Mesenchymal stem cell (in vitro differentiated cells and primary cell): ENCODE measurements around the gene NAGLU.

Source experiments
- DNase-seq: peaks from one replicate; pipeline ENCODE4 v3.0.0-alpha.2; 2013
- H2AFZ ChIP-seq: one replicate; pipeline ENCODE4 v1.6.1; 2013; ENCODE audit warnings: low read depth, mild to moderate bottlenecking, control low read depth, inconsistent platforms, low read length, moderate library complexity
- H2AK5ac ChIP-seq: 2 replicates; pipeline ENCODE4 v1.6.1; 2013; ENCODE audit warnings: low read length, moderate library complexity, mild to moderate bottlenecking, inconsistent platforms; ENCODE audit not compliant: severe bottlenecking
- H2BK120ac ChIP-seq: one replicate; pipeline ENCODE4 v1.6.1; 2013; ENCODE audit warnings: low read depth, mild to moderate bottlenecking, inconsistent platforms, low read length, moderate library complexity
- H2BK12ac ChIP-seq, 2 experiments: one replicate each; pipeline ENCODE4 v1.6.1; 2013; ENCODE audit warnings: inconsistent platforms in 2 of 2, low read length in 2 of 2, mild to moderate bottlenecking in 2 of 2, moderate library complexity in 2 of 2, control low read depth in 1 of 2
- H2BK15ac ChIP-seq: one replicate; pipeline ENCODE4 v1.6.1; 2013; ENCODE audit warnings: mild to moderate bottlenecking, low read depth, inconsistent platforms; ENCODE audit not compliant: poor library complexity, severe bottlenecking
- H2BK5ac ChIP-seq: 2 replicates; pipeline ENCODE4 v1.6.1; 2013; ENCODE audit warnings: low read depth, mild to moderate bottlenecking, low read length, control low read depth, inconsistent platforms; ENCODE audit not compliant: poor library complexity, severe bottlenecking
- H3K14ac ChIP-seq, 2 experiments: one replicate each; pipeline ENCODE4 v1.6.1; 2013; ENCODE audit warnings: inconsistent platforms in 2 of 2, low read length in 2 of 2, control low read depth in 1 of 2, mild to moderate bottlenecking in 1 of 2, moderate library complexity in 1 of 2
- H3K18ac ChIP-seq, 2 experiments: one replicate each; pipeline ENCODE4 v1.6.1; 2013; ENCODE audit warnings: inconsistent platforms in 2 of 2, low read length in 2 of 2, control low read depth in 1 of 2, low read depth in 1 of 2, mild to moderate bottlenecking in 1 of 2
- H3K23ac ChIP-seq, 2 experiments: one replicate each; pipeline ENCODE4 v1.6.1; 2013; ENCODE audit warnings: inconsistent platforms in 2 of 2, low read length in 2 of 2, mild to moderate bottlenecking in 2 of 2, moderate library complexity in 2 of 2, control low read depth in 1 of 2
- H3K27ac ChIP-seq: 2 replicates; pipeline ENCODE4 v1.5.1; 2013; ENCODE audit warnings: mild to moderate bottlenecking, moderate library complexity, low read length, control low read depth, inconsistent platforms; ENCODE audit not compliant: poor library complexity, severe bottlenecking
- H3K27me3 ChIP-seq, 2 experiments: 2 replicates each; pipeline versions ENCODE4 v1.6.1 to v1.7.0; 2013; ENCODE audit warnings: low read length in 2 of 2, mild to moderate bottlenecking in 2 of 2, moderate library complexity in 2 of 2, control low read depth in 1 of 2, inconsistent platforms in 1 of 2; ENCODE audit not compliant: control insufficient read depth in 1 of 2, insufficient read depth in 1 of 2
- H3K36me3 ChIP-seq, 2 experiments: 2 replicates each; pipeline versions ENCODE4 v1.6.1 to v1.7.0; 2013; ENCODE audit warnings: low read length in 2 of 2, control low read depth in 1 of 2, inconsistent platforms in 1 of 2, low read depth in 1 of 2, mild to moderate bottlenecking in 1 of 2; ENCODE audit not compliant: insufficient read depth in 2 of 2, control insufficient read depth in 1 of 2
- H3K4ac ChIP-seq, 2 experiments: one replicate each; pipeline ENCODE4 v1.6.1; 2013; ENCODE audit warnings: inconsistent platforms in 2 of 2, low read length in 2 of 2, mild to moderate bottlenecking in 2 of 2, moderate library complexity in 2 of 2, control low read depth in 1 of 2, low read depth in 1 of 2
- H3K4me1 ChIP-seq: 2 replicates; pipeline ENCODE4 v1.6.1; 2013; ENCODE audit warnings: low read depth, low read length, control low read depth; ENCODE audit not compliant: control insufficient read depth, insufficient read depth
- H3K4me2 ChIP-seq: 2 replicates; pipeline ENCODE4 v1.6.1; 2013; ENCODE audit warnings: low read length, mild to moderate bottlenecking, inconsistent platforms; ENCODE audit not compliant: poor library complexity, severe bottlenecking
- H3K4me3 ChIP-seq, 2 experiments: 2 replicates each; pipeline versions ENCODE4 v1.5.1 to v1.7.0; 2013; ENCODE audit warnings: low read length in 2 of 2, mild to moderate bottlenecking in 2 of 2, control low read depth in 1 of 2, low read depth in 1 of 2; ENCODE audit not compliant: insufficient read depth in 1 of 2
- H3K79me1 ChIP-seq: replicated peaks from 2 replicates; pipeline ENCODE4 v1.6.1; 2013; ENCODE audit warnings: mild to moderate bottlenecking, control low read depth, low read length, inconsistent platforms; ENCODE audit not compliant: poor library complexity, severe bottlenecking
- H3K9ac ChIP-seq: 2 replicates; pipeline ENCODE4 v1.7.0; 2013; ENCODE audit warnings: mild to moderate bottlenecking, low read length, moderate library complexity
- H3K9me3 ChIP-seq: 2 replicates; pipeline ENCODE4 v1.7.0; 2013; ENCODE audit warnings: mild to moderate bottlenecking, low read length; ENCODE audit not compliant: control insufficient read depth
- H4K8ac ChIP-seq: one replicate; pipeline ENCODE4 v1.6.1; 2013; ENCODE audit warnings: inconsistent platforms, mild to moderate bottlenecking, low read length, moderate library complexity
- H4K91ac ChIP-seq: one replicate; pipeline ENCODE4 v1.6.1; 2013; ENCODE audit warnings: mild to moderate bottlenecking, low read length, inconsistent platforms
- WGBS: methylation state at CpG from one replicate; pipeline ENCODE4 v1.1.7; 2013; ENCODE audit warnings: mixed read lengths; 5-methylcytosine and 5-hydroxymethylcytosine counted together

The NAGLU gene

DNA sequence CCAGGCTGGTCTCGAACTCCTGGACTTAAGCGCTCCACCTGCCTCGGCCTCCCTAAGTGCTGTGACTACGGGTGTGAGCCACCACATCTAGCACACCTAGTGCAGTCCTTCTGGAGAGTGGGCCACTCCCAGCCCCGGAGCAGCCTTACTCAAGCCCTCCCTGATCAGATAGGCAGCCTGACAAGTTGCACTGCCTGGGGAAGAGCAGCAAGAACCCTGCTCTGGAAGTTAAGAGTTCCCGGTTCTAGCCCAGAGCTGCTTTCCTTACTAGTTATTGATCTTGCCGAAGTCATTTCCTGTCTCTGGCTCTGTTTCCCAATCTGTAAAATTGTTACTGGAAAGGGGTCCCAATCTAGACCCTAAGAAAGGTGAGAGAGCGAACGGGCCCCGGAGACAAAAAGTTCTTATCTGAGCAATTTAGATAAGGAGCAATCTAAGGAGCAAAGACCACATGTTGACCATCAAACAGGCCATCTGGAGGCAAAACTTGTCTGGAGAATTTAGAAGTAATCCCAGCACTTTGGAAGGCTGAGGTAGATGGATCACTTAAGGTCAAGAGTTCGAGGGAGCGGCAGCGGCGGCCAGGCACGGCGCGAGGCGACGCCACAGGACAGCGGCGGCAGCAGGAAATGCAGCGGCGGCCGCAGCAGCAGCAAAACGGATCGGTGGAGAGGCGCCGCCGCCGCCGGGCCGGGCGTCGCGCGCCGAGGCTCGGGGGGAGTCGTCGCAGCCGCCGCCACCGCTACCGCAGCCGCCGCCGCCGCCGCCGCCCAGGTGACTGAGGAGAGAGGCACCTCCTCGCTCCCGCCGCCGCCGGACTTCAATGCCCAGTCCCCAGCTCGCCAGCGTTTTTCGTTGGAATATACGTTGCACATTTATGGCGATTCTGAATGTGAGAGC is 4.3 kb upstream of the NAGLU start:
- Histone ChIP-seq H3K9ac (peak overlapping the region; percentile 80), H2BK5ac (no peak overlapping the region), H2BK120ac (peak overlapping the region; percentile 73), H3K27me3 (no peaks in the 10 kb centered on the region), H3K4me1 (peaks cover 11% of the 10 kb centered on the region), H3K79me1 (no peaks in the 10 kb centered on the region), H4K91ac (peak overlapping the region; percentile 93), H3K4ac (peak overlapping the region; percentile 81 to 88), H3K36me3 (no peaks in the 10 kb centered on the region), H2BK12ac (peak overlapping the region in 1 of 2 experiments; percentile 94), H3K18ac (peak overlapping the region; percentile 88 to 97), H3K4me2 (peak overlapping the region; percentile 67), H3K14ac (peak overlapping the region in 1 of 2 experiments; percentile 35), H2AK5ac (no peak overlapping the region), H3K27ac (no peak overlapping the region), H2BK15ac (no peak overlapping the region), H3K4me3 (peak overlapping the region; percentile 55 to 72), H4K8ac (peak overlapping the region; percentile 86), H2AFZ (peak overlapping the region; percentile 49), H3K23ac (peak overlapping the region in 1 of 2 experiments; percentile 66), H3K9me3 (no peaks in the 10 kb centered on the region)
- peak; percentile 74 for DNase-seq
- 9% methylated on average over 57 of the region's 60 CpGs for WGBS

DNA sequence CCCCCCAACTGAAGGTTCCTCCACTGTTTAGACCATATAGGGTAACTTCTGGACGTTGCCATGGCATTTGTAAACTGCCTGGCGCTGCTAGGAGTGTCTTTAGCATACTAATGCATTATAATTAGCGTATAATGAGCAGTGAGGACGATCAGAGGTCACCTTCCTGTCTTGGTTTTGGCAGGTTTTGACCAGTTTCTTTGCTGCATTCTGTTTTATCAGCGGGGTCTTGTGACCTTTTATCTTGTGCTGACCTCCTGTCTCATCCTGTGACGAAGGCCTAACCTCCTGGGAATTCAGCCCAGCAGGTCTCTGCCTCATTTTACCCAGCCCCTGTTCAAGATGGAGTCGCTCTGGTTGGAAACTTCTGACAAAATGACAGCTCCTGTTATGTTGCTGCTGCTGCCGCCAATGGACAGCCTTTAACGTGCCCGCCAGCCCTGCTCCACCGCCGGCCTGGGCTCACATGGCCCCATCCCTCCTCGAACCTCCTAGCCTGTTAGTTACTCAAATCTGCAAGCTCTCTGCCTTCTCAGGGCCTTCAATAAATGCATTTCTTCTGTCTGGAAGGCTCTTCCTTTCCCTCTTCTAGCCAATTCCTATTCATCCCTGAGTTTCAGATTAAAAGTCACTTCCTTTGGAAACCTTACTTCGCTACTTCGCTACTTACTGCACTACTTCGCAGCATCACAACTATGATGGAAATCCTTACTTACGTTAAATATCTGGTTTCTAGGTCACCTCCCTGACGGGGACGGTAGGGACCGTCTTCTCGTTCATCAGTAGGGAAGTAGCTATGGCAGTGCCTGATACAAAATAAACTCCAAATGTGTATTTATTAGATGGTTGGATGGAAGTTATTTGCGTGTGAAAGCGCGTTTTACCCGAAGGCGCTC is 640 bp upstream of the NAGLU start:
- Histone ChIP-seq H2BK120ac (peak overlapping the region; percentile 36), H2BK5ac (no peak overlapping the region), H3K4me3 (peak overlapping the region; percentile 54 to 95), H2BK15ac (no peak overlapping the region), H3K4me1 (peaks cover 23% of the 10 kb centered on the region), H3K4ac (peak overlapping the region; percentile 79 to 99), H3K14ac (peak overlapping the region in 1 of 2 experiments; percentile 66), H4K8ac (peak overlapping the region; percentile 53), H3K23ac (peak overlapping the region in 1 of 2 experiments; percentile 73), H3K18ac (peak overlapping the region; percentile 12 to 96), H3K27ac (peak overlapping the region; percentile 31), H3K9ac (peak overlapping the region; percentile 92), H2AFZ (peak overlapping the region; percentile 37), H3K79me1 (peaks cover 13% of the 10 kb centered on the region), H2BK12ac (peak overlapping the region; percentile 4 to 98), H4K91ac (peak overlapping the region; percentile 71), H2AK5ac (peak overlapping the region; percentile 60), H3K36me3 (peaks cover 20 to 24% of the 10 kb centered on the region in 2 experiments), H3K9me3 (no peaks in the 10 kb centered on the region), H3K4me2 (peak overlapping the region; percentile 88), H3K27me3 (no peaks in the 10 kb centered on the region)
- DNase-seq, result no peak
- 57% methylated on average over 26 of the region's 26 CpGs for WGBS

DNA sequence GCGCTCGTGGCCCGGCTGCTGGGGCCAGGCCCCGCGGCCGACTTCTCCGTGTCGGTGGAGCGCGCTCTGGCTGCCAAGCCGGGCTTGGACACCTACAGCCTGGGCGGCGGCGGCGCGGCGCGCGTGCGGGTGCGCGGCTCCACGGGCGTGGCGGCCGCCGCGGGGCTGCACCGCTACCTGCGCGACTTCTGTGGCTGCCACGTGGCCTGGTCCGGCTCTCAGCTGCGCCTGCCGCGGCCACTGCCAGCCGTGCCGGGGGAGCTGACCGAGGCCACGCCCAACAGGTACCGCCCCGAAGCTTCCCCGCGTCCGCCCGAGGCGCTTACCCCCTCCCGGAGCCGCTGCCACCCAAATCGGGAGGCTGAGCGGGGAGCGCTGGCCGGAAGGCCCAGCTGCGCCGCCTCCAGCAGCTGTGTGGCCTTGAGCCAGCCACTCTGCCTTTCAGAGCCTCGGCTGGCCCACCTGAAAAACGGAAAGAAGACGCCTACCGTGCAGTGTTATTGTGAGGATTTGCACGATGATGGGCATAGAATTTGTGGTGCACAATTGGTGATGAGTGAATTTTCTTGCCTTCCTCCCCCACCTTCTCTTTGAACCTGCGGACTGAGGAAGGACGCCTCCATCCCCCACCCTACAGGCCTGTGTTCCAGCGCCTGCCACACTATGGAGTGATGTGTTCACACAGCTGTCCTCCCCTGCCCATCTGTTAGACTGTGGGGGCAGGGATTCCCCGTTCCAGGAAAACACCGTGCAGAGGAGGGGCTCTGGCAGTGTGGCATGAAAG is 523 bp downstream of the NAGLU start:
- Histone ChIP-seq H3K14ac (peak overlapping the region in 1 of 2 experiments; percentile 100), H3K4me2 (peak overlapping the region; percentile 88), H2BK120ac (peak overlapping the region; percentile 98), H2BK12ac (peak overlapping the region; percentile 4 to 66), H2AK5ac (peak overlapping the region; percentile 40), H3K18ac (peak overlapping the region; percentile 98 to 99), H3K27me3 (no peaks in the 10 kb centered on the region), H3K4me3 (peak overlapping the region; percentile 76 to 95), H3K9me3 (no peaks in the 10 kb centered on the region), H3K4me1 (peaks cover 19% of the 10 kb centered on the region), H3K23ac (peak overlapping the region in 1 of 2 experiments; percentile 99), H4K8ac (peak overlapping the region; percentile 98), H3K27ac (peak overlapping the region; percentile 73), H3K9ac (peak overlapping the region; percentile 92), H2AFZ (peak overlapping the region; percentile 53), H2BK15ac (peak overlapping the region; percentile 98), H3K4ac (peak overlapping the region; percentile 97 to 98), H4K91ac (peak overlapping the region; percentile 100), H2BK5ac (peak overlapping the region; percentile 92), H3K79me1 (peaks cover 13% of the 10 kb centered on the region), H3K36me3 (peaks cover 30 to 34% of the 10 kb centered on the region in 2 experiments)
- DNase-seq, result peak; percentile 75
- WGBS, result 2% methylated on average over 28 of the region's 65 CpGs
